ENCODE measurements around the gene YWHAH. TPM values are rescaled to one million over a fixed set of nuclear protein-coding genes. Genes with fewer than 3 reads are reported as not detected.
A peak's percentile ranks its signal among the peaks of the same experiment; 100 is the strongest.

The YWHAH gene
- total and polyA plus RNA-seq, 7 donors, result 85.8 to 171 (median 106) TPM

DNA sequence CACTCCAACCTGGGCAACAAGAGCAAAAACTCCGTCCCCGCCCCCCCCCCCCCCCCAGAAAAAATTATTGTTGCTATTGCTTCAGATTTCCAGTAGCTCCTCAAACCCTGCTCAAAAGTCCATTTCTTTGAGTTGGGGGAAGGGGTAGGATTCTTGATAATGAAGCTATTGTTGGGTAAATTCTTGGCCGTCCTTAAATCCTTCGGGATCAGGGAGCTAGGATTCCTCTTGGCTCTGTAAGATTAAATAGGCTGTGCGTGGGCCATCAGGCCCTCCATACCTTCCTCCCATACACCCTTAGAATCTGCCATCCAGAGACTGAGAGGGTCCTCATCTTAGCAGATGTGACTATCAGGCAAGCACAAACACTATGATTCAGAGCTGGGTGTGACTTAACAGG, 16.4 kb downstream of the YWHAH start:
- DNase-seq, result no peak
- TF ChIP-seq POLR2AphosphoS5 (IDR thresholded peaks at IDR 0.05), result no peak
- TF ChIP-seq EP300 (IDR thresholded peaks at IDR 0.05), result no peak
- TF ChIP-seq, protein P1, sequence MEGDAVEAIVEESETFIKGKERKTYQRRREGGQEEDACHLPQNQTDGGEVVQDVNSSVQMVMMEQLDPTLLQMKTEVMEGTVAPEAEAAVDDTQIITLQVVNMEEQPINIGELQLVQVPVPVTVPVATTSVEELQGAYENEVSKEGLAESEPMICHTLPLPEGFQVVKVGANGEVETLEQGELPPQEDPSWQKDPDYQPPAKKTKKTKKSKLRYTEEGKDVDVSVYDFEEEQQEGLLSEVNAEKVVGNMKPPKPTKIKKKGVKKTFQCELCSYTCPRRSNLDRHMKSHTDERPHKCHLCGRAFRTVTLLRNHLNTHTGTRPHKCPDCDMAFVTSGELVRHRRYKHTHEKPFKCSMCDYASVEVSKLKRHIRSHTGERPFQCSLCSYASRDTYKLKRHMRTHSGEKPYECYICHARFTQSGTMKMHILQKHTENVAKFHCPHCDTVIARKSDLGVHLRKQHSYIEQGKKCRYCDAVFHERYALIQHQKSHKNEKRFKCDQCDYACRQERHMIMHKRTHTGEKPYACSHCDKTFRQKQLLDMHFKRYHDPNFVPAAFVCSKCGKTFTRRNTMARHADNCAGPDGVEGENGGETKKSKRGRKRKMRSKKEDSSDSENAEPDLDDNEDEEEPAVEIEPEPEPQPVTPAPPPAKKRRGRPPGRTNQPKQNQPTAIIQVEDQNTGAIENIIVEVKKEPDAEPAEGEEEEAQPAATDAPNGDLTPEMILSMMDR (IDR thresholded peaks at IDR 0.05), result no peak
- no peak for TF ChIP-seq POLR2A (IDR thresholded peaks at IDR 0.05)
- WGBS, 2 donors, result 65 to 85% methylated on average over 5 of the region's 5 CpGs

GRCh38 chr22:31962387-31963125, 18.2 kb downstream of the YWHAH start:
- H3K27ac ChIP-seq, result no peak overlapping the region
- no peak for TF ChIP-seq EP300 (IDR thresholded peaks at IDR 0.05)
- TF ChIP-seq POLR2AphosphoS5 (IDR thresholded peaks at IDR 0.05), result no peak
- no peak for TF ChIP-seq POLR2A (IDR thresholded peaks at IDR 0.05)
- TF ChIP-seq, protein P1 (IDR thresholded peaks at IDR 0.05), result no peak
- H3K27me3 ChIP-seq, result no peaks in the 10 kb centered on the region

More for the DNA sequence above, 16.4 kb downstream of the YWHAH start:
- no peak overlapping the region for H3K4me3 ChIP-seq
- H3K27ac ChIP-seq, result no peak overlapping the region
- intact Hi-C loops (cut with DNase I), result no loop called here
- H3K27me3 ChIP-seq, result no peaks in the 10 kb centered on the region
- no peaks in the 10 kb centered on the region for H3K9me3 ChIP-seq
- H3K4me1 ChIP-seq, result no peaks in the 10 kb centered on the region
- H3K36me3 ChIP-seq, result peaks cover 8 to 28% (median 18%) of the 10 kb centered on the region in 4 donors

DNA sequence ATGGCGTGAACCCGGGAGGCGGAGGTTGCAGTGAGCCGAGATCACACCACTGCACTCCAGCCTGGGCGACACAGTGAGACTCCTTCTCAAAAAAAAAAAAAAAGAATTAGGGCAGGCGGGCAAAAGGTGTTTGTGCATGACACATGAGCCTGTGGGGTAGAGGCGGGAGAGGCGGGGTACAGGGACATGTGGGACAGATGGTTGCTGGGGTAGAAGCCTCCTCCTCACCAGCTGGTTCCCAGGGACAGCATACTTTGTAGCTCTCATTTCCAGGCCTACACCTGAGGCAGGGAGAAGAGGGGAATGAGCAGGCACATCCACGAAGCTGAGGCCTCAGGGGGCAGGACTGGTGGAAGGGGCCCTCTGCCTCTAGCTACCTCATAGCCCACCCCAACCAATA, 23.7 kb downstream of the YWHAH start:
- no peak for DNase-seq
- no peaks in the 10 kb centered on the region for H3K9me3 ChIP-seq
- H3K4me3 ChIP-seq, result no peak overlapping the region
- peaks cover 0 to 12% (median 11%) of the 10 kb centered on the region in 4 donors for H3K4me1 ChIP-seq
- intact Hi-C loops (cut with DNase I), result no loop called here
- no peak overlapping the region for H3K27ac ChIP-seq
- TF ChIP-seq, protein P1 (IDR thresholded peaks at IDR 0.05), result no peak
- TF ChIP-seq EP300 (IDR thresholded peaks at IDR 0.05) (no peak), POLR2A (IDR thresholded peaks at IDR 0.05) (no peak), POLR2AphosphoS5 (IDR thresholded peaks at IDR 0.05) (no peak)
- H3K27me3 ChIP-seq, result no peaks in the 10 kb centered on the region
- WGBS, 2 donors, result 94 to 97% methylated on average over 9 of the region's 9 CpGs
- no peaks in the 10 kb centered on the region for H3K36me3 ChIP-seq

More at GRCh38 chr22:31962387-31963125, 18.2 kb downstream of the YWHAH start:
- Histone ChIP-seq H3K36me3 (peaks cover 0 to 10% (median 3%) of the 10 kb centered on the region in 4 donors), H3K4me1 (no peaks in the 10 kb centered on the region), H3K9me3 (no peaks in the 10 kb centered on the region), H3K4me3 (no peak overlapping the region)
- intact Hi-C loops (cut with DNase I), result no loop called here
- 27 to 78% methylated on average over 12 of the region's 12 CpGs for WGBS, 2 donors
- peak; percentile 7 for DNase-seq

- peak overlapping the region in 3 of 4 donors; percentile 13 to 45 (median 43) for H3K4me3 ChIP-seq
- peak; percentile 71 for DNase-seq
- H3K36me3 ChIP-seq, result no peaks in the 10 kb centered on the region
- WGBS, 2 donors, result 8 to 24% methylated on average over 19 of the region's 19 CpGs
- peaks cover 0 to 12% (median 11%) of the 10 kb centered on the region in 4 donors for H3K4me1 ChIP-seq
- H3K27me3 ChIP-seq, result no peaks in the 10 kb centered on the region
- no peak overlapping the region for H3K27ac ChIP-seq
- intact Hi-C loops (cut with DNase I), result loop anchor here (1.0 kb wide), 1 partner anchor 25 kb away; no protein-coding TSS in a partner anchor
- TF ChIP-seq POLR2AphosphoS5 (IDR thresholded peaks at IDR 0.05), result no peak
- TF ChIP-seq, protein P1 (IDR thresholded peaks at IDR 0.05), result peak in 3 of 4 experiments; percentile 13 to 20 (median 18)
- no peak for TF ChIP-seq POLR2A (IDR thresholded peaks at IDR 0.05)
- TF ChIP-seq EP300 (IDR thresholded peaks at IDR 0.05), result no peak
- no peaks in the 10 kb centered on the region for H3K9me3 ChIP-seq
These were observed 25.6 kb downstream of the YWHAH start for GRCh38 chr22:31969789-31970489.
